H9 (cell line): ENCODE results near the gene MGST2. TPM values are rescaled to one million over a fixed set of nuclear protein-coding genes. Genes with fewer than 3 reads are reported as not detected.

ENCODE experiments used
- DNase-seq: peaks from one replicate; pipeline ENCODE4 v3.0.0-alpha.2; 2017
- H2AFZ ChIP-seq: one replicate; pipeline ENCODE4 v1.6.1; 2013; ENCODE audit warnings: mild to moderate bottlenecking, low read length, control low read depth, moderate library complexity
- H2AK5ac ChIP-seq: 2 replicates; pipeline ENCODE4 v1.6.1; 2013; ENCODE audit warnings: low read length, control low read depth, mixed read lengths; ENCODE audit not compliant: insufficient read length
- H2BK120ac ChIP-seq: one replicate; pipeline ENCODE4 v1.6.1; 2013; ENCODE audit warnings: low read depth, mild to moderate bottlenecking, low read length, control low read depth, inconsistent platforms; ENCODE audit not compliant: poor library complexity, severe bottlenecking
- H2BK12ac ChIP-seq: 2 replicates; pipeline ENCODE4 v1.6.1; 2013; ENCODE audit warnings: low read length, control low read depth, mixed read lengths, low read depth; ENCODE audit not compliant: insufficient read length
- H2BK15ac ChIP-seq: 2 replicates; pipeline ENCODE4 v1.6.1; 2013; ENCODE audit warnings: low read depth, low read length, control low read depth
- H2BK20ac ChIP-seq: one replicate; pipeline ENCODE4 v1.6.1; 2013; ENCODE audit warnings: low read depth, mild to moderate bottlenecking, low read length, control low read depth, inconsistent platforms; ENCODE audit not compliant: poor library complexity, severe bottlenecking
- H2BK5ac ChIP-seq: 2 replicates; pipeline ENCODE4 v1.6.1; 2013; ENCODE audit warnings: low read length, control low read depth, mixed read lengths; ENCODE audit not compliant: insufficient read length
- H3K14ac ChIP-seq: 2 replicates; pipeline ENCODE4 v1.6.1; 2013; ENCODE audit warnings: low read length, control low read depth; ENCODE audit not compliant: insufficient read depth
- H3K18ac ChIP-seq: 2 replicates; pipeline ENCODE4 v1.6.1; 2013; ENCODE audit warnings: low read depth, mild to moderate bottlenecking, mixed read lengths, low read length, control low read depth; ENCODE audit not compliant: insufficient read length
- H3K23ac ChIP-seq: 2 replicates; pipeline ENCODE4 v1.6.1; 2013; ENCODE audit warnings: low read length, control low read depth, mixed read lengths, low read depth; ENCODE audit not compliant: insufficient read length
- H3K23me2 ChIP-seq: 2 replicates; pipeline ENCODE4 v1.6.1; 2013; ENCODE audit warnings: low read depth, mild to moderate bottlenecking, mixed read lengths, low read length, control low read depth; ENCODE audit not compliant: insufficient read length, poor library complexity, severe bottlenecking
- H3K27ac ChIP-seq: 2 replicates; pipeline ENCODE4 v1.5.1; 2013; ENCODE audit warnings: low read length, control low read depth, mixed read lengths, low read depth; ENCODE audit not compliant: insufficient read length
- H3K27me3 ChIP-seq: 2 replicates; pipeline ENCODE4 v1.6.1; 2013; ENCODE audit warnings: low read length, control low read depth, inconsistent platforms; ENCODE audit not compliant: insufficient read depth
- H3K4ac ChIP-seq: 2 replicates; pipeline ENCODE4 v1.6.1; 2013; ENCODE audit warnings: low read depth, mild to moderate bottlenecking, control low read depth, inconsistent platforms, low read length, moderate library complexity
- H3K4me1 ChIP-seq: 2 replicates; pipeline ENCODE4 v1.6.1; 2013; ENCODE audit warnings: low read length, control low read depth, inconsistent platforms; ENCODE audit not compliant: insufficient read depth
- H3K4me2 ChIP-seq: 2 replicates; pipeline ENCODE4 v1.6.1; 2013; ENCODE audit warnings: low read length, control low read depth, mixed read lengths; ENCODE audit not compliant: insufficient read length, insufficient read depth
- H3K56ac ChIP-seq: 2 replicates; pipeline ENCODE4 v1.6.1; 2013; ENCODE audit warnings: low read depth, mild to moderate bottlenecking, mixed read lengths, low read length, control low read depth; ENCODE audit not compliant: insufficient read length
- H3K79me1 ChIP-seq: 2 replicates; pipeline ENCODE4 v1.6.1; 2013; ENCODE audit warnings: low read depth, mild to moderate bottlenecking, moderate library complexity, low read length, control low read depth, inconsistent platforms; ENCODE audit not compliant: insufficient read depth, poor library complexity, severe bottlenecking
- H3K79me2 ChIP-seq: 2 replicates; pipeline ENCODE4 v1.6.1; 2013; ENCODE audit warnings: low read length, control low read depth, inconsistent platforms; ENCODE audit not compliant: insufficient read depth
- H3K9ac ChIP-seq: 2 replicates; pipeline ENCODE4 v1.6.1; 2013; ENCODE audit warnings: low read length, control low read depth, mixed read lengths; ENCODE audit not compliant: insufficient read length; ENCODE audit errors: extremely low read depth
- H3K9me3 ChIP-seq: one replicate; pipeline ENCODE4 v1.6.1; 2013; ENCODE audit warnings: low read depth, low read length, inconsistent platforms; ENCODE audit not compliant: control insufficient read depth
- H3T11ph ChIP-seq: one replicate; pipeline ENCODE4 v1.6.1; 2013; ENCODE audit warnings: mild to moderate bottlenecking, low read length, control low read depth, inconsistent platforms
- H4K20me1 ChIP-seq: one replicate; pipeline ENCODE4 v1.6.1; 2013; ENCODE audit not compliant: control insufficient read depth, insufficient read length, insufficient read depth
- H4K5ac ChIP-seq: 2 replicates; pipeline ENCODE4 v1.6.1; 2013; ENCODE audit warnings: low read depth, mild to moderate bottlenecking, mixed read lengths, low read length, control low read depth; ENCODE audit not compliant: insufficient read length
- H4K8ac ChIP-seq: replicated peaks from 2 replicates; pipeline ENCODE4 v1.6.1; 2013; ENCODE audit warnings: low read length, control low read depth, mixed read lengths, low read depth; ENCODE audit not compliant: insufficient read length
- H4K91ac ChIP-seq: 2 replicates; pipeline ENCODE4 v1.6.1; 2013; ENCODE audit warnings: low read depth, mild to moderate bottlenecking, moderate library complexity, mixed read lengths, low read length, control low read depth; ENCODE audit not compliant: insufficient read length
- H3K27ac Mint-ChIP-seq, 3 experiments: 2 replicates in 2 of 3; 3 replicates in 1 of 3; pipeline ENCODE4 v1.8.0; 2020 to 2021; ENCODE audit warnings: mixed read lengths in 3 of 3, mild to moderate bottlenecking in 1 of 3, moderate library complexity in 1 of 3
- H3K27me3 Mint-ChIP-seq: 2 replicates; pipeline ENCODE4 v1.8.0; 2021; ENCODE audit warnings: low read depth, mild to moderate bottlenecking, moderate library complexity, mixed read lengths
- H3K36me3 Mint-ChIP-seq, 3 experiments: 2 replicates in 2 of 3; 3 replicates in 1 of 3; pipeline ENCODE4 v1.8.0; 2020 to 2021; ENCODE audit warnings: low read depth in 3 of 3, mixed read lengths in 3 of 3; ENCODE audit not compliant: insufficient read depth in 1 of 3
- H3K4me1 Mint-ChIP-seq, 2 experiments: 2 replicates each; pipeline ENCODE4 v1.8.0; 2020; ENCODE audit warnings: mixed read lengths in 2 of 2
- H3K4me3 Mint-ChIP-seq, 2 experiments: 2 replicates in 1 of 2; 3 replicates in 1 of 2; pipeline ENCODE4 v1.8.0; 2020 to 2021; ENCODE audit warnings: mild to moderate bottlenecking in 2 of 2, mixed read lengths in 2 of 2, moderate library complexity in 1 of 2
- H3K9me3 Mint-ChIP-seq, 2 experiments: 2 replicates in 1 of 2; 3 replicates in 1 of 2; pipeline ENCODE4 v1.8.0; 2020; ENCODE audit warnings: mild to moderate bottlenecking in 2 of 2, mixed read lengths in 2 of 2, moderate library complexity in 1 of 2
- WGBS: extraction: QIAGEN DNeasy Blood & Tissue Kit; methylation state at CpG from one replicate; pipeline ENCODE4 v1.1.7; 2013; ENCODE audit warnings: missing lambda C conversion rate, low lambda C conversion rate, mixed read lengths; ENCODE audit not compliant: insufficient read length; ENCODE audit errors: extremely low coverage; 5-methylcytosine and 5-hydroxymethylcytosine counted together
- total RNA-seq: library from RNA; stranded (reverse); gene quantifications from 2 replicates; pipeline ENCODE4 v1.2.1, GENCODE V29; 2021
- TF ChIP-seq, protein P1 (sequence below): fragments of 200-600 bp; sonication (generic); conservative IDR thresholded peaks from 3 replicates; pipeline ENCODE4 v1.8.0; 2021; ENCODE audit warnings: antibody characterized with exemption, mild to moderate bottlenecking

The MGST2 gene
- total RNA-seq, 1 experiment from 2014 or later = 6.4 TPM

GRCh38 chr4:139647184-139647583 is 18.4 kb upstream of the MGST2 start:
- H3K4me1 Mint-ChIP-seq = peaks cover 0 to 6% of the 10 kb centered on the region in 2 experiments; a peak in 3 of 4 replicates
- TF ChIP-seq, protein P1, sequence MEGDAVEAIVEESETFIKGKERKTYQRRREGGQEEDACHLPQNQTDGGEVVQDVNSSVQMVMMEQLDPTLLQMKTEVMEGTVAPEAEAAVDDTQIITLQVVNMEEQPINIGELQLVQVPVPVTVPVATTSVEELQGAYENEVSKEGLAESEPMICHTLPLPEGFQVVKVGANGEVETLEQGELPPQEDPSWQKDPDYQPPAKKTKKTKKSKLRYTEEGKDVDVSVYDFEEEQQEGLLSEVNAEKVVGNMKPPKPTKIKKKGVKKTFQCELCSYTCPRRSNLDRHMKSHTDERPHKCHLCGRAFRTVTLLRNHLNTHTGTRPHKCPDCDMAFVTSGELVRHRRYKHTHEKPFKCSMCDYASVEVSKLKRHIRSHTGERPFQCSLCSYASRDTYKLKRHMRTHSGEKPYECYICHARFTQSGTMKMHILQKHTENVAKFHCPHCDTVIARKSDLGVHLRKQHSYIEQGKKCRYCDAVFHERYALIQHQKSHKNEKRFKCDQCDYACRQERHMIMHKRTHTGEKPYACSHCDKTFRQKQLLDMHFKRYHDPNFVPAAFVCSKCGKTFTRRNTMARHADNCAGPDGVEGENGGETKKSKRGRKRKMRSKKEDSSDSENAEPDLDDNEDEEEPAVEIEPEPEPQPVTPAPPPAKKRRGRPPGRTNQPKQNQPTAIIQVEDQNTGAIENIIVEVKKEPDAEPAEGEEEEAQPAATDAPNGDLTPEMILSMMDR = no peak
- Histone ChIP-seq H3K4me1 (no peaks in the 10 kb centered on the region), H3K18ac (no peak overlapping the region), H3K79me1 (no peaks in the 10 kb centered on the region), H3K79me2 (no peaks in the 10 kb centered on the region), H3K9ac (no peak overlapping the region), H3K9me3 (no peaks in the 10 kb centered on the region), H2AFZ (no peak overlapping the region), H3K14ac (no peak overlapping the region), H2AK5ac (no peak overlapping the region), H3K27me3 (no peaks in the 10 kb centered on the region), H4K91ac (no peak overlapping the region), H2BK12ac (no peak overlapping the region), H2BK15ac (no peak overlapping the region), H4K5ac (no peak overlapping the region), H4K20me1 (peaks cover 3% of the 10 kb centered on the region), H2BK20ac (no peak overlapping the region), H3T11ph (no peak overlapping the region), H3K27ac (no peak overlapping the region), H4K8ac (no peak overlapping the region), H3K4me2 (no peak overlapping the region), H3K4ac (no peak overlapping the region), H3K56ac (no peak overlapping the region), H2BK5ac (no peak overlapping the region), H3K23ac (no peak overlapping the region), H2BK120ac (no peak overlapping the region), H3K23me2 (no peaks in the 10 kb centered on the region)
- H3K4me3 Mint-ChIP-seq = no peak overlapping the region
- H3K27ac Mint-ChIP-seq = no peak overlapping the region
- no peaks in the 10 kb centered on the region for H3K9me3 Mint-ChIP-seq
- WGBS = no CpG with 5 or more reads among the region's 1 CpG
- no peak for DNase-seq
- H3K27me3 Mint-ChIP-seq = peaks cover 12% of the 10 kb centered on the region
- H3K36me3 Mint-ChIP-seq = no peaks in the 10 kb centered on the region
